Right lobe of liver (tissue), 4 donors: ENCODE results near the gene TMOD4.

Experiments used
- CTCF ChIP-seq, 4 donors: fragments of 200-600 bp in 3 of 4; fragments of 450-650 bp in 1 of 4; IDR thresholded peaks; one replicate each; pipeline versions ENCODE4 v1.5.1 to v1.8.0; 2016 to 2022; ENCODE audit warnings: antibody characterized with exemption in 4 of 4, mild to moderate bottlenecking in 2 of 4
- POLR2A ChIP-seq: fragments of 450-650 bp; IDR thresholded peaks from one replicate; pipeline ENCODE4 v1.6.1; 2017; ENCODE audit warnings: antibody characterized with exemption, mild to moderate bottlenecking
- donor health status: DM: no; HTN: no; CAD: no.
- donor health status: DM: no; HTN: no; CAD: no.
- donor health status: DM: no; HTN: yes; CAD: no.

- TF ChIP-seq POLR2A (no peak), CTCF (IDR thresholded peaks at IDR 0.05) (no peak)
Measured at GRCh38 chr1:151135433-151136385, 40.1 kb downstream of the TMOD4 start.
